Measurements from ENCODE around the gene LGALS7.

DNA sequence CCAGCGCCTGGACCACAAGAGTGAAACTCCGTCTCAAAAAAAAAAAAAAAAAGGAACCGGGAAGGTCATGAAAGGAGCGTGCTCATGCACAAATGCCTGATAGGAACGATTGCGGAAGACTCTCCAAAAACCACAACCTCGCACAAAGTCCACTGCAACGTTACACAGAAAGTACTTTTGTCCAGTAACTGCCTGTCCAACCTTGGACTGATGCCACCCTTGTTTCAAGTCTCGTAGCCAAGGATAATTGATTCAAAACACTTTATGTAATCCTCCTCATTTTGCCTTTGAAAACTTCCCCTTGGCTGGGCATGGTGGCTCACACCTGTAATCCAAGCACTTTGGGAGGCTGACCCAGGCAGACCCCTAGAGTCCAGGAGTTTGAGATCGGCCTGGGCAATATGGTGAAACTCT, 13.7 kb downstream of the LGALS7 start:
- TF ChIP-seq CTCF (IDR thresholded peaks at IDR 0.05) (no peak), POLR2AphosphoS5 (IDR thresholded peaks at IDR 0.05; ENCODE audit: insufficient read depth in 1 of 2, low read depth in 1 of 2) (no peak)

All from vagina (tissue), 2 donors.